SK-N-SH treated with all-trans-retinoic acid at 6 μM for 48 hours (cell line): ENCODE data around the gene GPR55.

Source experiments
- ATAC-seq: fragments of 200-7000 bp; cut with Tn5 transposase; 3 replicates; pipeline ENCODE4 v1.9.1; 2020; ENCODE audit warnings: mild to moderate bottlenecking, moderate library complexity
- ARNTL ChIP-seq: fragments of 450-650 bp; formaldehyde crosslinking; IDR thresholded peaks from 2 replicates; pipeline ENCODE4 v1.5.0; 2020; ENCODE audit warnings: low read depth, mild to moderate bottlenecking, moderate library complexity, borderline replicate concordance
- BACH2 ChIP-seq: fragments of 250-450 bp; sonication (Bioruptor Pico); IDR thresholded peaks from 2 replicates; pipeline ENCODE4 v1.9.0; 2021; ENCODE audit warnings: mild to moderate bottlenecking, borderline replicate concordance
- ESRRG ChIP-seq: fragments of 250-450 bp; sonication (Bioruptor Pico); IDR thresholded peaks from 2 replicates; pipeline ENCODE4 v1.6.1; 2021; ENCODE audit warnings: mild to moderate bottlenecking
- GLIS3 ChIP-seq: fragments of 250-450 bp; sonication (Bioruptor Pico); IDR thresholded peaks from 2 replicates; pipeline ENCODE4 v1.5.0; 2020; ENCODE audit warnings: mild to moderate bottlenecking, moderate library complexity
- ISL1 ChIP-seq: fragments of 250-450 bp; sonication (Bioruptor Pico); IDR thresholded peaks from 2 replicates; pipeline ENCODE4 v2.1.2; 2022; ENCODE audit warnings: mild to moderate bottlenecking, moderate library complexity
- OSR1 ChIP-seq: fragments of 250-450 bp; sonication (Bioruptor Pico); IDR thresholded peaks from 2 replicates; pipeline ENCODE4 v1.8.0; 2022; ENCODE audit warnings: moderate library complexity, mild to moderate bottlenecking, inconsistent platforms
- PPARA ChIP-seq: fragments of 250-450 bp; sonication (Bioruptor Pico); IDR thresholded peaks from 2 replicates; pipeline ENCODE4 v1.5.0; 2020; ENCODE audit warnings: mild to moderate bottlenecking, borderline replicate concordance
- RARB ChIP-seq: fragments of 250-450 bp; sonication (Bioruptor Pico); IDR thresholded peaks from 2 replicates; pipeline ENCODE4 v1.8.0; 2021; ENCODE audit warnings: mild to moderate bottlenecking, moderate library complexity
- SNAI2 ChIP-seq: fragments of 250-450 bp; sonication (Bioruptor Pico); IDR thresholded peaks from 2 replicates; pipeline ENCODE4 v1.5.0; 2020; ENCODE audit warnings: mild to moderate bottlenecking, moderate library complexity
- TCF4 ChIP-seq: fragments of 250-450 bp; sonication (Bioruptor Pico); IDR thresholded peaks from 2 replicates; pipeline ENCODE4 v1.8.0; 2021; ENCODE audit warnings: mild to moderate bottlenecking, moderate library complexity, borderline replicate concordance
- TOX ChIP-seq: fragments of 250-450 bp; sonication (Bioruptor Pico); IDR thresholded peaks from 2 replicates; pipeline ENCODE4 v1.8.0; 2021; ENCODE audit warnings: mild to moderate bottlenecking, moderate library complexity, borderline replicate concordance
- ZC3H10 ChIP-seq: fragments of 250-450 bp; sonication (Bioruptor Pico); IDR thresholded peaks from 2 replicates; pipeline ENCODE4 v1.5.1; 2021; ENCODE audit warnings: mild to moderate bottlenecking, moderate library complexity
- ZFP30 ChIP-seq: fragments of 450-650 bp; formaldehyde crosslinking; IDR thresholded peaks from 2 replicates; pipeline ENCODE4 v1.5.0; 2022; ENCODE audit warnings: mild to moderate bottlenecking, moderate library complexity
- ZNF565 ChIP-seq: fragments of 450-650 bp; formaldehyde crosslinking; conservative IDR thresholded peaks from 2 replicates; pipeline ENCODE4 v1.5.0; 2020; ENCODE audit warnings: low read depth, mild to moderate bottlenecking, moderate library complexity
- ZNF70 ChIP-seq: fragments of 450-650 bp; formaldehyde crosslinking; IDR thresholded peaks from 2 replicates; pipeline ENCODE4 v1.5.0; 2020; ENCODE audit warnings: mild to moderate bottlenecking, moderate library complexity
- ZNF8 ChIP-seq: fragments of 450-650 bp; formaldehyde crosslinking; IDR thresholded peaks from 2 replicates; pipeline ENCODE4 v1.5.0; 2020; ENCODE audit warnings: mild to moderate bottlenecking, moderate library complexity
- TF ChIP-seq, protein P1 (sequence below): fragments of 250-450 bp; sonication (Bioruptor Pico); IDR thresholded peaks from 2 replicates; pipeline ENCODE4 v1.8.0; 2021; ENCODE audit warnings: low read depth, mild to moderate bottlenecking, moderate library complexity, borderline replicate concordance
- TF ChIP-seq, protein P2 (sequence below): fragments of 250-450 bp; sonication (Bioruptor Pico); IDR thresholded peaks from 2 replicates; pipeline ENCODE4 v1.8.0; 2020; ENCODE audit warnings: mild to moderate bottlenecking, moderate library complexity, borderline replicate concordance
- TF ChIP-seq, protein P3 (sequence below): fragments of 250-450 bp; sonication (Bioruptor Pico); IDR thresholded peaks from 2 replicates; pipeline ENCODE4 v1.5.1; 2020; ENCODE audit warnings: low read depth, mild to moderate bottlenecking, moderate library complexity
- TF ChIP-seq, protein P4 (sequence below): fragments of 250-450 bp; sonication (Bioruptor Pico); IDR thresholded peaks from 2 replicates; pipeline ENCODE4 v1.5.0; 2020; ENCODE audit warnings: mild to moderate bottlenecking, moderate library complexity
- TF ChIP-seq, protein P5 (sequence below): fragments of 250-450 bp; sonication (Bioruptor Pico); IDR thresholded peaks from 2 replicates; pipeline ENCODE4 v1.5.1; 2021; ENCODE audit warnings: mild to moderate bottlenecking, moderate library complexity

The GPR55 gene

DNA sequence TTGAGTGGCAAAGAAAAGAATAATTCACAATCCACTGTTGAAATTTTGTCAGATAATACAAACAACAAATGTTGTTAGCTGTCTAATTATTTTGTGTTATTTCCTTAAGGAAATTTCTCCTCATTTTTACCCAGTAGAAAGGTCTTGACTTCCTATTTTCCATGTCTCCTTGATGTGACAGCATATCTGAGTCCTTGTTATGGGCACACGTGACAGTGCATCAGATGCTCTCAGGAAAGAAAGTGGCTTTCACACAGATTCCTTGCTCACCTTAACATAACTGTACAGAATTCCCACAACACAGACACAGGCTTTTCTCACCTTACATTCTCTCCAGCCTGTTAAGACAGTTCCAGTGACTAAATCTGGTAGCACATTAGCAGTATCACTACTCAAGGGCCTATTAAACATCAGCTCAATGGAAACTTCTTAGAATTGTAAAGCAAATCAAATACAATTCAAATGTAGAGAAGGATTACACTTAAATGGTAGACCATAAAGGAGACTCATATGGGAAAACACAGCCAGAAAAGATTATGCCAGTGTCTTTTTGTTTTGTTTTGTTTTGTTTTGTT, 30.2 kb upstream of the GPR55 start (continued):
- TF ChIP-seq, protein P1, sequence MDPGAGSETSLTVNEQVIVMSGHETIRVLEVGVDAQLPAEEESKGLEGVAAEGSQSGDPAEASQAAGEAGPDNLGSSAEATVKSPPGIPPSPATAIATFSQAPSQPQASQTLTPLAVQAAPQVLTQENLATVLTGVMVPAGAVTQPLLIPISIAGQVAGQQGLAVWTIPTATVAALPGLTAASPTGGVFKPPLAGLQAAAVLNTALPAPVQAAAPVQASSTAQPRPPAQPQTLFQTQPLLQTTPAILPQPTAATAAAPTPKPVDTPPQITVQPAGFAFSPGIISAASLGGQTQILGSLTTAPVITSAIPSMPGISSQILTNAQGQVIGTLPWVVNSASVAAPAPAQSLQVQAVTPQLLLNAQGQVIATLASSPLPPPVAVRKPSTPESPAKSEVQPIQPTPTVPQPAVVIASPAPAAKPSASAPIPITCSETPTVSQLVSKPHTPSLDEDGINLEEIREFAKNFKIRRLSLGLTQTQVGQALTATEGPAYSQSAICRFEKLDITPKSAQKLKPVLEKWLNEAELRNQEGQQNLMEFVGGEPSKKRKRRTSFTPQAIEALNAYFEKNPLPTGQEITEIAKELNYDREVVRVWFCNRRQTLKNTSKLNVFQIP, result no peak
- TF ChIP-seq TOX (CRISPR knock-in tag) (no peak), SNAI2 (no peak), ARNTL (CRISPR knock-in tag) (no peak), ZNF565 (CRISPR knock-in tag) (no peak)
- TF ChIP-seq, protein P2, sequence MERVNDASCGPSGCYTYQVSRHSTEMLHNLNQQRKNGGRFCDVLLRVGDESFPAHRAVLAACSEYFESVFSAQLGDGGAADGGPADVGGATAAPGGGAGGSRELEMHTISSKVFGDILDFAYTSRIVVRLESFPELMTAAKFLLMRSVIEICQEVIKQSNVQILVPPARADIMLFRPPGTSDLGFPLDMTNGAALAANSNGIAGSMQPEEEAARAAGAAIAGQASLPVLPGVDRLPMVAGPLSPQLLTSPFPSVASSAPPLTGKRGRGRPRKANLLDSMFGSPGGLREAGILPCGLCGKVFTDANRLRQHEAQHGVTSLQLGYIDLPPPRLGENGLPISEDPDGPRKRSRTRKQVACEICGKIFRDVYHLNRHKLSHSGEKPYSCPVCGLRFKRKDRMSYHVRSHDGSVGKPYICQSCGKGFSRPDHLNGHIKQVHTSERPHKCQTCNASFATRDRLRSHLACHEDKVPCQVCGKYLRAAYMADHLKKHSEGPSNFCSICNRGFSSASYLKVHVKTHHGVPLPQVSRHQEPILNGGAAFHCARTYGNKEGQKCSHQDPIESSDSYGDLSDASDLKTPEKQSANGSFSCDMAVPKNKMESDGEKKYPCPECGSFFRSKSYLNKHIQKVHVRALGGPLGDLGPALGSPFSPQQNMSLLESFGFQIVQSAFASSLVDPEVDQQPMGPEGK (CRISPR knock-in tag), result no peak

DNA sequence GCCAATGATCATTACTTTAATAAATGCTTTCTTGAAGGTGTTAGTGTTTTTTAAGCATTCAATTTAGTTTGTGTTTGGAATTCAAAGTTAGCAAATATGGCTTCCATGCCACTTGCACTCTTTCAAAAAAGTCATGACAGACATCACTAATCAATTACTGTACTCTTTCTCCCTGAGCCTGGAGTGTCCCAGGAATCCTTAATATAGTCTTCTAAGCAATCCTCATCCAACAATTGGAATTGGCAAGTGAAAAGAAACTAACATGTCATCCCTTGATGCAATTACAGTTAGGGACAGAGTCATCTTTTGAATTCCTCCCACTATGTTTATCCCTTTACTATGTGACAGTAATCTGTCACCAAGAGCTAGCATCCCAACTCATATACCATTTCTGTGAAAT, 29.7 kb upstream of the GPR55 start:
- no peak for ATAC-seq

DNA sequence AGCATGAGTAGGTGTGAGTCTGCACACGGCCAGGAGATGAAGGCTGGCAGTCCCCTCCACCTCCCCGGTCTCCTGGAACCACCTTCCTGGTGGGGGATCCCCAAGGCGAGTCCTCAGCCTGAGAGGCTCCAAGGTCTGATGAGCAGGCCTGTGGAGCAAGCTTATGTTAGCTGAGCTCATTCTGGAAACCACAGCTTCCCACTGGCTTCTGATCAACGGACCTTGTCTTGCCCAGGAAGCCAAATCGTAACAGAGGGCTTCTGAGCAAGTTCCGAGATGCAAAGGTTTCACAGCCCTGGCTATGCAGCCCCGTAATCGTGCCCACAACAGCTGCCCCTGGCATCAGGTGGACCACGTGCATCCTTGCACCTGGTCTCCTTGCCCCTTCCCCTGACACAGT, 28.8 kb upstream of the GPR55 start:
- no peak for ATAC-seq
- TF ChIP-seq ZNF8 (no peak), ZFP30 (CRISPR knock-in tag) (no peak), ZNF565 (CRISPR knock-in tag) (no peak), ISL1 (CRISPR knock-in tag) (no peak), ZC3H10 (CRISPR knock-in tag) (no peak), PPARA (CRISPR knock-in tag) (no peak), ZNF70 (CRISPR knock-in tag) (no peak), TCF4 (no peak), SNAI2 (no peak)
- TF ChIP-seq, protein P3, sequence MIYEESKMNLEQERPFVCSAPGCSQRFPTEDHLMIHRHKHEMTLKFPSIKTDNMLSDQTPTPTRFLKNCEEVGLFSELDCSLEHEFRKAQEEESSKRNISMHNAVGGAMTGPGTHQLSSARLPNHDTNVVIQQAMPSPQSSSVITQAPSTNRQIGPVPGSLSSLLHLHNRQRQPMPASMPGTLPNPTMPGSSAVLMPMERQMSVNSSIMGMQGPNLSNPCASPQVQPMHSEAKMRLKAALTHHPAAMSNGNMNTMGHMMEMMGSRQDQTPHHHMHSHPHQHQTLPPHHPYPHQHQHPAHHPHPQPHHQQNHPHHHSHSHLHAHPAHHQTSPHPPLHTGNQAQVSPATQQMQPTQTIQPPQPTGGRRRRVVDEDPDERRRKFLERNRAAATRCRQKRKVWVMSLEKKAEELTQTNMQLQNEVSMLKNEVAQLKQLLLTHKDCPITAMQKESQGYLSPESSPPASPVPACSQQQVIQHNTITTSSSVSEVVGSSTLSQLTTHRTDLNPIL (CRISPR knock-in tag), result no peak

More for the DNA sequence above, 29.7 kb upstream of the GPR55 start:
- TF ChIP-seq, protein P1, result no peak
- TF ChIP-seq TOX (CRISPR knock-in tag) (no peak), RARB (CRISPR knock-in tag) (no peak), ZC3H10 (CRISPR knock-in tag) (no peak), BACH2 (CRISPR knock-in tag) (no peak), ZNF70 (CRISPR knock-in tag) (no peak), ZNF565 (CRISPR knock-in tag) (no peak), OSR1 (CRISPR knock-in tag) (no peak), PPARA (CRISPR knock-in tag) (no peak), ZFP30 (CRISPR knock-in tag) (no peak), ESRRG (CRISPR knock-in tag) (no peak), ARNTL (CRISPR knock-in tag) (no peak), ISL1 (CRISPR knock-in tag) (no peak), GLIS3 (CRISPR knock-in tag) (no peak), SNAI2 (no peak)
- TF ChIP-seq, protein P3 (CRISPR knock-in tag), result no peak
- TF ChIP-seq, protein P4, sequence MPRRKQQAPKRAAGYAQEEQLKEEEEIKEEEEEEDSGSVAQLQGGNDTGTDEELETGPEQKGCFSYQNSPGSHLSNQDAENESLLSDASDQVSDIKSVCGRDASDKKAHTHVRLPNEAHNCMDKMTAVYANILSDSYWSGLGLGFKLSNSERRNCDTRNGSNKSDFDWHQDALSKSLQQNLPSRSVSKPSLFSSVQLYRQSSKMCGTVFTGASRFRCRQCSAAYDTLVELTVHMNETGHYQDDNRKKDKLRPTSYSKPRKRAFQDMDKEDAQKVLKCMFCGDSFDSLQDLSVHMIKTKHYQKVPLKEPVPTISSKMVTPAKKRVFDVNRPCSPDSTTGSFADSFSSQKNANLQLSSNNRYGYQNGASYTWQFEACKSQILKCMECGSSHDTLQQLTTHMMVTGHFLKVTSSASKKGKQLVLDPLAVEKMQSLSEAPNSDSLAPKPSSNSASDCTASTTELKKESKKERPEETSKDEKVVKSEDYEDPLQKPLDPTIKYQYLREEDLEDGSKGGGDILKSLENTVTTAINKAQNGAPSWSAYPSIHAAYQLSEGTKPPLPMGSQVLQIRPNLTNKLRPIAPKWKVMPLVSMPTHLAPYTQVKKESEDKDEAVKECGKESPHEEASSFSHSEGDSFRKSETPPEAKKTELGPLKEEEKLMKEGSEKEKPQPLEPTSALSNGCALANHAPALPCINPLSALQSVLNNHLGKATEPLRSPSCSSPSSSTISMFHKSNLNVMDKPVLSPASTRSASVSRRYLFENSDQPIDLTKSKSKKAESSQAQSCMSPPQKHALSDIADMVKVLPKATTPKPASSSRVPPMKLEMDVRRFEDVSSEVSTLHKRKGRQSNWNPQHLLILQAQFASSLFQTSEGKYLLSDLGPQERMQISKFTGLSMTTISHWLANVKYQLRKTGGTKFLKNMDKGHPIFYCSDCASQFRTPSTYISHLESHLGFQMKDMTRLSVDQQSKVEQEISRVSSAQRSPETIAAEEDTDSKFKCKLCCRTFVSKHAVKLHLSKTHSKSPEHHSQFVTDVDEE (CRISPR knock-in tag), result no peak
- TF ChIP-seq, protein P5, sequence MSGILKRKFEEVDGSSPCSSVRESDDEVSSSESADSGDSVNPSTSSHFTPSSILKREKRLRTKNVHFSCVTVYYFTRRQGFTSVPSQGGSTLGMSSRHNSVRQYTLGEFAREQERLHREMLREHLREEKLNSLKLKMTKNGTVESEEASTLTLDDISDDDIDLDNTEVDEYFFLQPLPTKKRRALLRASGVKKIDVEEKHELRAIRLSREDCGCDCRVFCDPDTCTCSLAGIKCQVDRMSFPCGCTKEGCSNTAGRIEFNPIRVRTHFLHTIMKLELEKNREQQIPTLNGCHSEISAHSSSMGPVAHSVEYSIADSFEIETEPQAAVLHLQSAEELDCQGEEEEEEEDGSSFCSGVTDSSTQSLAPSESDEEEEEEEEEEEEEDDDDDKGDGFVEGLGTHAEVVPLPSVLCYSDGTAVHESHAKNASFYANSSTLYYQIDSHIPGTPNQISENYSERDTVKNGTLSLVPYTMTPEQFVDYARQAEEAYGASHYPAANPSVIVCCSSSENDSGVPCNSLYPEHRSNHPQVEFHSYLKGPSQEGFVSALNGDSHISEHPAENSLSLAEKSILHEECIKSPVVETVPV, result no peak
